Measurements from ENCODE around the gene TMEM132A. TPM values are rescaled to one million over a fixed set of nuclear protein-coding genes. Genes with fewer than 3 reads are reported as not detected.
A peak's percentile ranks its signal among the peaks of the same experiment; 100 is the strongest.

The TMEM132A gene
- total and polyA plus RNA-seq, 9 of the 15 experiments (the other 6 are each of a cell fraction or from before 2014, with no cell fraction given) = 0.04 to 1.1 (median 0.18) TPM; not detected in 4

GRCh38 chr11:60912851-60913528, 11.3 kb upstream of the TMEM132A start:
- in situ Hi-C loops (cut with MboI) = no loop called here
- CTCF ChIA-PET (ENCODE audit: low intra/inter-chr PET ratio) = no interaction called here
- Histone ChIP-seq H3K79me2 (ENCODE audit: control insufficient read depth, insufficient read depth, low read length) (peaks cover 41% of the 10 kb centered on the region), H4K20me1 (replicated peaks; ENCODE audit: control insufficient read depth, insufficient read depth, low read length) (no peaks in the 10 kb centered on the region), H3K27me3 (ENCODE audit: control insufficient read depth in 2 of 2, insufficient read depth in 2 of 2, low read length in 2 of 2) (no peaks in the 10 kb centered on the region), H3K9ac (ENCODE audit: insufficient read depth in 1 of 2, low read depth in 2 of 2, low read length in 2 of 2) (peak overlapping the region; percentile 91 to 96; a peak in 3 of 4 replicates), H3K9me3 (replicated peaks; ENCODE audit: control insufficient read depth, insufficient read depth, low read depth, low read length) (peaks cover 8% of the 10 kb centered on the region), H3K4me1 (replicated peaks in 1 of 2; ENCODE audit: control insufficient read depth in 2 of 2, insufficient read depth in 2 of 2, low read length in 2 of 2) (peaks cover 9 to 24% of the 10 kb centered on the region in 2 experiments; a peak in 4 of 5 replicates), H3K4me2 (ENCODE audit: insufficient read depth, low read length) (peak overlapping the region; percentile 94), H2AFZ (ENCODE audit: low read depth, low read length) (peak overlapping the region; percentile 100), H3K27ac (ENCODE audit: extremely low read depth, low read depth, low read length) (peak overlapping the region; percentile 93), H3K4me3 (peak overlapping the region; percentile 50; the same call in 1 of the 2 replicates), H3K9me1 (ENCODE audit: control insufficient read depth, insufficient read depth, low read length) (no peaks in the 10 kb centered on the region), H3K36me3 (ENCODE audit: control insufficient read depth, insufficient read depth, low read length) (peaks cover 17% of the 10 kb centered on the region)
- POLR2A ChIA-PET = interaction anchor here (0.6 to 1.5 kb wide), 12 partner anchors 9 to 445 kb away, joined by 3 to 7 read pairs (median 3); partner anchors contain the start of genes TMEM132A and VPS37C
- BruUV-seq (replicated peaks) = no TSS peak
- FAIRE-seq (no peak), ATAC-seq (no peak), DNase-seq (ENCODE audit: extremely low read depth in 1 of 4, low spot score in 3 of 4) (no peak)
- 83% methylated on average over 22 of the region's 22 CpGs for WGBS (ENCODE audit: insufficient coverage, low coverage, missing lambda C conversion rate)
- intact Hi-C loops (cut with micrococcal nuclease) = no loop called here
- TF ChIP-seq PPARD (CRISPR knock-in tag; IDR thresholded peaks at IDR 0.05) = no peak
- no peak for TF ChIP-seq DNMT1 (IDR thresholded peaks at IDR 0.05)
- TF ChIP-seq MECOM (CRISPR knock-in tag; IDR thresholded peaks at IDR 0.05) = no peak
- no peak; the same call in 1 of the 2 replicates for TF ChIP-seq ZNF143 (CRISPR knock-in tag; IDR thresholded peaks at IDR 0.05)
- peak in 1 of 2 experiments; percentile 18; a peak in 1 of 4 replicates for TF ChIP-seq SRF (CRISPR knock-in tag; IDR thresholded peaks at IDR 0.05)
- 0 out of 2 replicates have a peak, but pooled peaks have one; percentile 24 for TF ChIP-seq MAX (CRISPR knock-in tag; IDR thresholded peaks at IDR 0.05)
- no peak for TF ChIP-seq NCOA2 (IDR thresholded peaks at IDR 0.05; ENCODE audit: partially characterized antibody in 2 of 2)
- no peak for TF ChIP-seq ADNP (tag; IDR thresholded peaks at IDR 0.05)
- no peak for TF ChIP-seq PRMT5 (CRISPR knock-in tag; IDR thresholded peaks at IDR 0.05)
- no peak for TF ChIP-seq TCF7L2 (IDR thresholded peaks at IDR 0.05; ENCODE audit: low read depth, low read length)
- TF ChIP-seq ZNF347 (CRISPR knock-in tag; IDR thresholded peaks at IDR 0.05; ENCODE audit: low read depth) = no peak
- peak in 1 of 2 experiments; percentile 11; a peak in 1 of 4 replicates for TF ChIP-seq ARNT (IDR thresholded peaks at IDR 0.05)
- TF ChIP-seq RBM14 (IDR thresholded peaks at IDR 0.05; ENCODE audit: borderline replicate concordance, insufficient read depth, low read depth, low read length) = no peak
